Panc1 (cell line): ENCODE measurements around the gene DOK6.

Experiments
- CTCF ChIP-seq: fragments of 450-650 bp; IDR thresholded peaks from 2 replicates; pipeline ENCODE4 v1.5.1; 2017; ENCODE audit warnings: mild to moderate bottlenecking
- POLR2AphosphoS5 ChIP-seq: IDR thresholded peaks from 2 replicates; pipeline ENCODE4 v1.6.1; 2012; ENCODE audit warnings: mild to moderate bottlenecking, low read depth, low read length, moderate library complexity
- REST ChIP-seq, 2 experiments: IDR thresholded peaks; 2 replicates each; pipeline ENCODE4 v1.6.1; 2011 to 2012; ENCODE audit warnings: low read depth in 2 of 2, control low read depth in 1 of 2, low read length in 1 of 2, mild to moderate bottlenecking in 1 of 2, moderate library complexity in 1 of 2; ENCODE audit not compliant: insufficient read depth in 1 of 2
- SIN3A ChIP-seq: IDR thresholded peaks from 2 replicates; pipeline ENCODE4 v1.6.1; 2012; ENCODE audit warnings: low read depth, mild to moderate bottlenecking, low read length, moderate library complexity, borderline replicate concordance; ENCODE audit not compliant: insufficient read depth

- TF ChIP-seq CTCF (no peak), SIN3A (no peak), REST (IDR thresholded peaks at IDR 0.05; ENCODE audit: insufficient read depth in 1 of 2, low read depth in 2 of 2, low read length in 1 of 2) (no peak), POLR2AphosphoS5 (no peak)
These were observed 286.2 kb downstream of the DOK6 start for GRCh38 chr18:69686861-69687260.
